ENCODE measurements around the gene SLC10A6. TPM values are rescaled to one million over a fixed set of nuclear protein-coding genes. Genes with fewer than 3 reads are reported as not detected.

SLC10A6 gene
- total and polyA plus RNA-seq, 10 of the 15 experiments (the other 5 are each of a cell fraction or from before 2014, with no cell fraction given): 0.05 TPM; not detected in 9

DNA sequence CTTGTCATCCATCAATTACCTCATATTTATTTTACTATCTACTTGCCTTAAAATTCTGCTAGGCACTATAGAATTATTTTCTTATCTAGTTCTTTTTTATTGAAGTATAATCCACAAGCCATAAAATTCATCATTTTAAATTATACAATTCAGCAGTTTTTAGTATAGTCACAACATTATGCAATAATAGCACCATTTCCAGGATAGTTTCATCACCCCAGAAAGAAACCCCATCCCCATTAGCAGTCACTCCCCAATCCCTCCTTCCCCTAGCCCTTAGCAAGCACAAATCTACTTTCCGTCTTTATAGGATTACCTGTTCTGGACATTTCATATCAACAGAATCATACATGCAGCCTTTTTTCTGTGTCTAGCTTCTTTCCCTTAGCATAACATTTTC lies 15.6 kb downstream of the SLC10A6 start (continued):
- TF ChIP-seq SMARCA5 (IDR thresholded peaks at IDR 0.05): no peak
- no peak for TF ChIP-seq YBX1 (IDR thresholded peaks at IDR 0.05)

DNA sequence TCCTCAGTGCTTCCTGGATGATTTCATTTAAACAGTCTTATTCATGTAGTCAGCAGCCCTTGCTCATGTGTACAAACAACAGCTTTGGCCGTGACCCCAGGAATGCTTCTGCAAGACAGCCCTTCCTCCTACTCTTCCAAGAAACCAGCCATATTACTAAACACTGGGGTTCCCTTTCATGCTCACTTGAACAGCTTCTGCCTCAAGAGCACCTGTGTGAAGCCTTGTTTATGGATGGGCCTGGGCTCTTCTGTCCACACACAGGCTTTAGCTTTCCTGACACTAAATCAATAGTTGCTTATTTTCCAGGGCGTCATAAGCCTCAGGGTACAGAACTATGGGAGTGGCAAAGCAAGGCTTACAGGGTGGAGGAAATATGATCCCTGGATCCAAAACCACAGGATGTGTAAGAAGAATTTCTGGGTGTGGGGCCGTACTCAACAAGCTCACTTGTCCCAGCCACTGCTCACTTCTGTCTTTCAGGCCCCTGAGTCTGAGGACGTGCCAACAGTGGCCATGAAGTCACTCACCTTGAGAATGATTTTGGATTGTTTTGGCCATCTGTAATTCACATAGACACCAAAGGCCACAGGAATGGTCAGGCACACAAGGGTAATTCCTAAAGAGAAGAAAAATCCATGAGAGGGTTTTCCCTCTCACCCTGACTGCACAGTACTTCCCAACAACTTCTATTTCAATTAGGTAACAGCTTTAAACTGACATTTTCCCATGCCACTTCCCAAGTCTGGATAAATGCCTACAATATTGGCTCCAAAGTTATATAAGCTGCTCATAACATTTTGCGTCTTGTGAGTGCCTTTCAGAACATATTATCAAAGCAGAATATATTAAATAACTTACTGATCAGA lies 17.7 kb downstream of the SLC10A6 start:
- DNase-seq (ENCODE audit: low read depth, low spot score) (no peak), FAIRE-seq (no peak), ATAC-seq (no peak)
- no peak overlapping the region for H3K9ac ChIP-seq (ENCODE audit: control insufficient read depth, insufficient read depth, low read length)
- H2AFZ ChIP-seq (ENCODE audit: control insufficient read depth, low read depth, low read length): no peak overlapping the region
- SMC1A ChIA-PET (ENCODE audit: uncharacterized antibody, unreplicated experiment): interaction anchor here (1.9 kb wide), 1 partner anchor 13 kb away, joined by 5 read pairs; no protein-coding TSS in a partner anchor
- no peaks in the 10 kb centered on the region for H3K36me3 ChIP-seq (ENCODE audit: control insufficient read depth in 2 of 2, insufficient read depth in 2 of 2, low read length in 1 of 2)
- RAD21 ChIA-PET (ENCODE audit: unreplicated experiment): no interaction called here
- H3K4me1 ChIP-seq (ENCODE audit: control insufficient read depth, insufficient read depth, low read length): no peaks in the 10 kb centered on the region
- H3K27ac ChIP-seq (ENCODE audit: control insufficient read depth, insufficient read depth): no peak overlapping the region
- BruUV-seq (replicated peaks): no TSS peak
- in situ Hi-C loops (cut with MboI): no loop called here
- 39% methylated on average over 5 of the region's 5 CpGs for WGBS (ENCODE audit: insufficient coverage, insufficient replicate concordance, low lambda C conversion rate, missing lambda C conversion rate)
- intact Hi-C loops (cut with micrococcal nuclease; ENCODE audit: unreplicated experiment): no loop called here
- no peak overlapping the region for H3K4me3 ChIP-seq
- no peaks in the 10 kb centered on the region for H3K27me3 ChIP-seq (replicated peaks in 1 of 2; ENCODE audit: control insufficient read depth in 2 of 2, insufficient read depth in 2 of 2, low read length in 1 of 2)
- POLR2A ChIA-PET: no interaction called here
- H3K79me2 ChIP-seq (ENCODE audit: control insufficient read depth, insufficient read depth, low read length): no peaks in the 10 kb centered on the region
- H3K9me3 ChIP-seq (replicated peaks; ENCODE audit: control insufficient read depth, insufficient read depth, low read length): no peaks in the 10 kb centered on the region
- CTCF ChIA-PET: interaction anchor here (0.7 to 1.7 kb wide), 4 partner anchors 39 to 539 kb away, joined by 3 to 5 read pairs (median 4); no protein-coding TSS in a partner anchor
- no peak overlapping the region for H3K4me2 ChIP-seq (ENCODE audit: control insufficient read depth, insufficient read depth)
- H4K20me1 ChIP-seq (ENCODE audit: control insufficient read depth, insufficient read depth): no peaks in the 10 kb centered on the region
- TF ChIP-seq CREB1 (IDR thresholded peaks at IDR 0.05; ENCODE audit: low read depth) (no peak), HCFC1 (IDR thresholded peaks at IDR 0.05; ENCODE audit: low read length) (no peak), EGR1 (IDR thresholded peaks at IDR 0.05; ENCODE audit: borderline replicate concordance in 1 of 2, low read depth in 2 of 2, low read length in 2 of 2) (no peak), BCL11A (IDR thresholded peaks at IDR 0.05; ENCODE audit: low read depth, low read length) (no peak), PAX8 (IDR thresholded peaks at IDR 0.05) (no peak), RFX5 (IDR thresholded peaks at IDR 0.05; ENCODE audit: low read depth, low read length) (no peak), TARDBP (IDR thresholded peaks at IDR 0.05; ENCODE audit: borderline replicate concordance) (no peak), USF1 (IDR thresholded peaks at IDR 0.05; ENCODE audit: borderline replicate concordance, extremely low read length, insufficient read depth, low read depth, low read length) (no peak), IRF4 (IDR thresholded peaks at IDR 0.05; ENCODE audit: low read depth, low read length) (no peak), SUPT20H (IDR thresholded peaks at IDR 0.05; ENCODE audit: borderline replicate concordance, control insufficient read depth, low read depth, low read length) (no peak), BACH1 (IDR thresholded peaks at IDR 0.05; ENCODE audit: borderline replicate concordance) (no peak)
- TF ChIP-seq, protein P1, sequence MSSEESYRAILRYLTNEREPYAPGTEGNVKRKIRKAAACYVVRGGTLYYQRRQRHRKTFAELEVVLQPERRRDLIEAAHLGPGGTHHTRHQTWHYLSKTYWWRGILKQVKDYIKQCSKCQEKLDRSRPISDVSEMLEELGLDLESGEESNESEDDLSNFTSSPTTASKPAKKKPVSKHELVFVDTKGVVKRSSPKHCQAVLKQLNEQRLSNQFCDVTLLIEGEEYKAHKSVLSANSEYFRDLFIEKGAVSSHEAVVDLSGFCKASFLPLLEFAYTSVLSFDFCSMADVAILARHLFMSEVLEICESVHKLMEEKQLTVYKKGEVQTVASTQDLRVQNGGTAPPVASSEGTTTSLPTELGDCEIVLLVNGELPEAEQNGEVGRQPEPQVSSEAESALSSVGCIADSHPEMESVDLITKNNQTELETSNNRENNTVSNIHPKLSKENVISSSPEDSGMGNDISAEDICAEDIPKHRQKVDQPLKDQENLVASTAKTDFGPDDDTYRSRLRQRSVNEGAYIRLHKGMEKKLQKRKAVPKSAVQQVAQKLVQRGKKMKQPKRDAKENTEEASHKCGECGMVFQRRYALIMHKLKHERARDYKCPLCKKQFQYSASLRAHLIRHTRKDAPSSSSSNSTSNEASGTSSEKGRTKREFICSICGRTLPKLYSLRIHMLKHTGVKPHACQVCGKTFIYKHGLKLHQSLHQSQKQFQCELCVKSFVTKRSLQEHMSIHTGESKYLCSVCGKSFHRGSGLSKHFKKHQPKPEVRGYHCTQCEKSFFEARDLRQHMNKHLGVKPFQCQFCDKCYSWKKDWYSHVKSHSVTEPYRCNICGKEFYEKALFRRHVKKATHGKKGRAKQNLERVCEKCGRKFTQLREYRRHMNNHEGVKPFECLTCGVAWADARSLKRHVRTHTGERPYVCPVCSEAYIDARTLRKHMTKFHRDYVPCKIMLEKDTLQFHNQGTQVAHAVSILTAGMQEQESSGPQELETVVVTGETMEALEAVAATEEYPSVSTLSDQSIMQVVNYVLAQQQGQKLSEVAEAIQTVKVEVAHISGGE (CRISPR knock-in tag; IDR thresholded peaks at IDR 0.05): no peak
- TF ChIP-seq, protein P2, sequence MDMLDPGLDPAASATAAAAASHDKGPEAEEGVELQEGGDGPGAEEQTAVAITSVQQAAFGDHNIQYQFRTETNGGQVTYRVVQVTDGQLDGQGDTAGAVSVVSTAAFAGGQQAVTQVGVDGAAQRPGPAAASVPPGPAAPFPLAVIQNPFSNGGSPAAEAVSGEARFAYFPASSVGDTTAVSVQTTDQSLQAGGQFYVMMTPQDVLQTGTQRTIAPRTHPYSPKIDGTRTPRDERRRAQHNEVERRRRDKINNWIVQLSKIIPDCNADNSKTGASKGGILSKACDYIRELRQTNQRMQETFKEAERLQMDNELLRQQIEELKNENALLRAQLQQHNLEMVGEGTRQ (IDR thresholded peaks at IDR 0.05; ENCODE audit: borderline replicate concordance, low read depth, low read length): no peak
- TF ChIP-seq, protein P3, sequence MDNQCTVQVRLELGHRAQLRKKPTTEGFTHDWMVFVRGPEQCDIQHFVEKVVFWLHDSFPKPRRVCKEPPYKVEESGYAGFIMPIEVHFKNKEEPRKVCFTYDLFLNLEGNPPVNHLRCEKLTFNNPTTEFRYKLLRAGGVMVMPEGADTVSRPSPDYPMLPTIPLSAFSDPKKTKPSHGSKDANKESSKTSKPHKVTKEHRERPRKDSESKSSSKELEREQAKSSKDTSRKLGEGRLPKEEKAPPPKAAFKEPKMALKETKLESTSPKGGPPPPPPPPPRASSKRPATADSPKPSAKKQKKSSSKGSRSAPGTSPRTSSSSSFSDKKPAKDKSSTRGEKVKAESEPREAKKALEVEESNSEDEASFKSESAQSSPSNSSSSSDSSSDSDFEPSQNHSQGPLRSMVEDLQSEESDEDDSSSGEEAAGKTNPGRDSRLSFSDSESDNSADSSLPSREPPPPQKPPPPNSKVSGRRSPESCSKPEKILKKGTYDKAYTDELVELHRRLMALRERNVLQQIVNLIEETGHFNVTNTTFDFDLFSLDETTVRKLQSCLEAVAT (IDR thresholded peaks at IDR 0.05): no peak
